ENCODE data around the gene ZNF414.

Gene ZNF414

GRCh38 chr19:8490395-8490760, 23.6 kb downstream of the ZNF414 start:
- DNase-seq (ENCODE audit: low read depth): no peak

- no peak for DNase-seq (ENCODE audit: low read depth)
Observed at GRCh38 chr19:8489561-8490394, 24.2 kb downstream of the ZNF414 start.

- no peak for DNase-seq (ENCODE audit: low read depth)
Observed at GRCh38 chr19:8488365-8488764, 25.6 kb downstream of the ZNF414 start.

- peak; percentile 35 for DNase-seq (ENCODE audit: low read depth)
Observed at GRCh38 chr19:8487137-8487851, 26.7 kb downstream of the ZNF414 start.

- DNase-seq (ENCODE audit: low read depth): no peak
Observed at GRCh38 chr19:8486661-8487136, 27.3 kb downstream of the ZNF414 start.

- DNase-seq (ENCODE audit: low read depth): no peak
Observed at GRCh38 chr19:8485561-8486371, 28.2 kb downstream of the ZNF414 start.

- DNase-seq (ENCODE audit: low read depth): no peak
Observed at GRCh38 chr19:8484331-8484894, 29.6 kb downstream of the ZNF414 start.

GRCh38 chr19:8483165-8483564, 30.8 kb downstream of the ZNF414 start:
- no peak for DNase-seq (ENCODE audit: low read depth)

GRCh38 chr19:8482696-8483095, 31.3 kb downstream of the ZNF414 start:
- DNase-seq (ENCODE audit: low read depth): no peak

- DNase-seq (ENCODE audit: low read depth): no peak
Observed at GRCh38 chr19:8481616-8482015, 32.4 kb downstream of the ZNF414 start.

- no peak for DNase-seq (ENCODE audit: low read depth)
Observed at GRCh38 chr19:8481201-8481600, 32.8 kb downstream of the ZNF414 start.

- no peak for DNase-seq (ENCODE audit: low read depth)
Observed at GRCh38 chr19:8478598-8478997, 35.4 kb downstream of the ZNF414 start.

GRCh38 chr19:8477889-8478288, 36.1 kb downstream of the ZNF414 start:
- DNase-seq (ENCODE audit: low read depth): no peak

- DNase-seq (ENCODE audit: low read depth): no peak
Observed at GRCh38 chr19:8476524-8476923, 37.4 kb downstream of the ZNF414 start.

- DNase-seq (ENCODE audit: low read depth): no peak
Observed at GRCh38 chr19:8475005-8475404, 39.0 kb downstream of the ZNF414 start.

GRCh38 chr19:8473648-8474476, 40.1 kb downstream of the ZNF414 start:
- DNase-seq (ENCODE audit: low read depth): no peak

GRCh38 chr19:8469613-8470368, 44.2 kb downstream of the ZNF414 start:
- DNase-seq (ENCODE audit: low read depth): no peak

GRCh38 chr19:8468761-8469373, 45.1 kb downstream of the ZNF414 start:
- DNase-seq (ENCODE audit: low read depth): no peak

GRCh38 chr19:8468124-8468523, 45.8 kb downstream of the ZNF414 start:
- no peak for DNase-seq (ENCODE audit: low read depth)

GRCh38 chr19:8466018-8466417, 47.9 kb downstream of the ZNF414 start:
- no peak for DNase-seq (ENCODE audit: low read depth)

Data from T follicular helper cell (primary cell).